Thyroid gland (tissue), 4 donors: ENCODE results near the gene CDK15.
"Not testable (repeated sequence)": the region's sequence is repeated elsewhere in the genome, so short reads cannot be mapped to it uniquely, and the experiment has no call there.

Experiments used
- CTCF ChIP-seq, 6 experiments: fragments of 200-600 bp in 3 of 6; fragments of 450-650 bp in 3 of 6; sonication (generic) in 3 of 6; IDR thresholded peaks; one replicate each; pipeline ENCODE4 v1.5.1; 2016 to 2019; ENCODE audit warnings: antibody characterized with exemption in 6 of 6, mild to moderate bottlenecking in 2 of 6, inconsistent platforms in 1 of 6, moderate library complexity in 1 of 6
- POLR2A ChIP-seq, 2 donors: fragments of 450-650 bp; IDR thresholded peaks; one replicate each; pipeline ENCODE4 v1.6.1; 2017; ENCODE audit warnings: antibody characterized with exemption in 2 of 2, mild to moderate bottlenecking in 2 of 2, moderate library complexity in 1 of 2

GRCh38 chr2:201810604-201811003, 4.3 kb downstream of the CDK15 start:
- not testable (repeated sequence) for TF ChIP-seq POLR2A, CTCF (IDR thresholded peaks at IDR 0.05)
